HFF-Myc (cell line): ENCODE measurements around the gene FUT7.
"Not testable (repeated sequence)": the region's sequence is repeated elsewhere in the genome, so short reads cannot be mapped to it uniquely, and the experiment has no call there.

ENCODE experiments used
- DNase-seq: peaks from one replicate; pipeline ENCODE4 v3.0.0-alpha.2; 2011; ENCODE audit warnings: low read depth; ENCODE audit errors: extremely low read depth
- H3K4me3 ChIP-seq: replicated peaks from 2 replicates; pipeline ENCODE4 v1.5.1; 2011; ENCODE audit warnings: low read depth, mild to moderate bottlenecking, control low read depth, low read length
- CTCF ChIP-seq: IDR thresholded peaks from 2 replicates; pipeline ENCODE4 v1.5.1; 2012; ENCODE audit warnings: mild to moderate bottlenecking, low read depth, low read length, control low read depth; ENCODE audit errors: missing control alignments

FUT7 gene

GRCh38 chr9:137066096-137066861 lies 34.4 kb upstream of the FUT7 start:
- no peak overlapping the region for H3K4me3 ChIP-seq
- no peak for DNase-seq
- no peak for TF ChIP-seq CTCF

DNA sequence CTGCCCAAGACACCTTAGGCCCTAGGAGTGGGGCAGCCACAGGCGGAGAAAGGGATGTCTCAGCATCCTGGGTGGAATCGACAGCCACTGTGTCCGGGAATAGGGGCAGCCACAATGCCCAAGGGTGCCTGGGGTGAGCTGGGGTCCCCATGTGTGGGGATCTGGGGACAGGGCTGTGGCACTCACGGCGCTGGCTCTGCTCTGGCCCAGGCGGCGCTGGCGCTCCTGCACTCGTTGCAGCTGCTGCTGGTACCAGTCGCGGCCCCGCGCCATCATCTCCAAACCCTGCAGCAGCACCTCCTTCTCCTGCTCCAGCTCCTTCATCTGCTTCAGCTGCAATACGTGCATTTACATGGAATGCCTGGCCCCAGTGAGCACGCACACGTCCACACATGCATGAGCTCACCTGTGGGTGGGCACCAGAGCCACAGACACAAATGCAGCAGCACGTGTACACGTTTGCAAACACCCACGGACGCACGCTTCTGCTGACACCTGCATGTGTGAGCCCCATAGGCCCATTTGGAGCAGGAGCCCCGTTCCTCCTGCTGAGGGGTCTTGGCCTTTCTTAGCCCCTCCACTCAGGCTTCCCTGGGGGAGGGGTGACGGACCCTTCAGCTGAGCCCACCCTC lies 33.6 kb upstream of the FUT7 start:
- no peak overlapping the region for H3K4me3 ChIP-seq
- no peak for TF ChIP-seq CTCF
- DNase-seq: no peak

DNA sequence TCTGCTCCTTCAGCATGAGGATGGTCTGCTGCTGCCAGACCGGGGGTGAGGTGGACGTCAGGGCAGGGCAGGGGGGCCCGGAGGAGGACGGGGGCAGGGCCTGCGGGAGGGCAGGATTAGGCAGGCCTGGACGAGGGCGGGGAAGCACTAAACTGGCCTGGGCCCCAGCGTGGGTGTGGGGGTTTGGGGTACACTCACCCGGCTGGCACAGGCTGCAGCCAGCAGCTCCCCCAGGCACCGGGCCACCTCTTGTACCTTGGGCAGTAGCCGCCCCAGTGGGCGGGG lies 32.9 kb upstream of the FUT7 start:
- DNase-seq: no peak
- no peak overlapping the region for H3K4me3 ChIP-seq
- no peak for TF ChIP-seq CTCF

GRCh38 chr9:137064027-137064879 lies 32.4 kb upstream of the FUT7 start:
- H3K4me3 ChIP-seq: no peak overlapping the region
- no peak for DNase-seq
- peak; percentile 90 for TF ChIP-seq CTCF

GRCh38 chr9:137063311-137064026 lies 31.6 kb upstream of the FUT7 start:
- no peak for DNase-seq
- no peak overlapping the region for H3K4me3 ChIP-seq
- no peak for TF ChIP-seq CTCF

- DNase-seq, H3K4me3 ChIP-seq: not testable (repeated sequence)
Observed at GRCh38 chr9:137062798-137063197, 30.9 kb upstream of the FUT7 start.
